IMR-90 (cell line): ENCODE data around the gene PLCB4. TPM values are rescaled to one million over a fixed set of nuclear protein-coding genes. Genes with fewer than 3 reads are reported as not detected.

ENCODE experiments used
- ATAC-seq: fragments of 200-7000 bp; cut with Tn5 transposase; 2 replicates; pipeline ENCODE4 v1.9.1; 2020; ENCODE audit warnings: low read depth, mild to moderate bottlenecking, moderate library complexity
- BruUV-seq: library from RNA; stranded (reverse); fragments of 400-500 nt; replicated peaks from 2 replicates; lab custom pipeline; 2021; lab: Mats Ljungman, UMichigan
- CTCF ChIA-PET: fragments of 300-600 bp; formaldehyde crosslinking; extraction: SDS; loops from one replicate; lab custom pipeline; 2021; ENCODE audit warnings: antibody characterized with exemption; lab: Yijun Ruan, JAX
- POLR2A ChIA-PET: fragments of 300-600 bp; sonication (Branson Sonifier 250); formaldehyde crosslinking; loops from one replicate; lab custom pipeline; 2022; ENCODE audit warnings: antibody characterized with exemption; ENCODE audit not compliant: unreplicated experiment; lab: Charles Lee
- DNase-seq: peaks from one replicate; pipeline ENCODE4 v3.0.0; 2013
- H2AFZ ChIP-seq: replicated peaks from 2 replicates; pipeline ENCODE3; 2013; ENCODE audit warnings: low read length, mild to moderate bottlenecking; ENCODE audit not compliant: poor library complexity
- H2AK5ac ChIP-seq: 2 replicates; pipeline ENCODE4 v1.6.1; 2013; ENCODE audit warnings: low read depth, low read length, inconsistent platforms
- H2AK9ac ChIP-seq: replicated peaks from 2 replicates; pipeline ENCODE3; 2013; ENCODE audit warnings: mild to moderate bottlenecking, low read depth, low read length, moderate library complexity; ENCODE audit not compliant: poor library complexity
- H2BK120ac ChIP-seq: 2 replicates; pipeline ENCODE4 v1.6.1; 2013; ENCODE audit warnings: low read depth, low read length, inconsistent platforms
- H2BK15ac ChIP-seq: 3 replicates; pipeline ENCODE4 v1.6.1; 2013; ENCODE audit warnings: low read depth, low read length, inconsistent platforms
- H2BK20ac ChIP-seq: 2 replicates; pipeline ENCODE4 v1.6.1; 2013; ENCODE audit warnings: low read depth, mild to moderate bottlenecking, inconsistent platforms, low read length, moderate library complexity
- H2BK5ac ChIP-seq: 2 replicates; pipeline ENCODE4 v1.6.1; 2013; ENCODE audit warnings: mild to moderate bottlenecking, low read depth, low read length, inconsistent platforms; ENCODE audit not compliant: poor library complexity, severe bottlenecking
- H3K14ac ChIP-seq: replicated peaks from 2 replicates; pipeline ENCODE4 v1.6.1; 2013; ENCODE audit warnings: low read depth, low read length, inconsistent platforms
- H3K18ac ChIP-seq: 2 replicates; pipeline ENCODE4 v1.6.1; 2013; ENCODE audit warnings: low read depth, low read length, control low read depth
- H3K23ac ChIP-seq: 2 replicates; pipeline ENCODE4 v1.6.1; 2013; ENCODE audit warnings: low read depth, low read length, inconsistent platforms
- H3K27ac ChIP-seq: 2 replicates; pipeline ENCODE4 v1.5.1; 2013; ENCODE audit warnings: mild to moderate bottlenecking, control low read depth, low read length; ENCODE audit not compliant: insufficient read depth
- H3K27me3 ChIP-seq: 2 replicates; pipeline ENCODE4 v1.6.1; 2013; ENCODE audit warnings: low read length; ENCODE audit not compliant: control insufficient read depth, insufficient read depth
- H3K36me3 ChIP-seq: 2 replicates; pipeline ENCODE4 v1.6.1; 2013; ENCODE audit warnings: low read length, mixed read lengths; ENCODE audit not compliant: control insufficient read depth, insufficient read depth
- H3K4ac ChIP-seq: 2 replicates; pipeline ENCODE4 v1.6.1; 2013; ENCODE audit warnings: low read depth, low read length, inconsistent platforms
- H3K4me1 ChIP-seq: 2 replicates; pipeline ENCODE4 v1.6.1; 2013; ENCODE audit warnings: low read length, mixed read lengths; ENCODE audit not compliant: control insufficient read depth, insufficient read depth
- H3K4me2 ChIP-seq: 2 replicates; pipeline ENCODE4 v1.6.1; 2013; ENCODE audit warnings: low read depth, mild to moderate bottlenecking, control low read depth, low read length, moderate library complexity
- H3K4me3 ChIP-seq: 2 replicates; pipeline ENCODE4 v1.5.1; 2013; ENCODE audit warnings: low read depth, mild to moderate bottlenecking, control low read depth, low read length, moderate library complexity; ENCODE audit not compliant: insufficient read depth
- H3K56ac ChIP-seq: 2 replicates; pipeline ENCODE4 v1.6.1; 2013; ENCODE audit warnings: low read length, inconsistent platforms; ENCODE audit not compliant: insufficient read depth; ENCODE audit errors: extremely low read depth
- H3K79me1 ChIP-seq, 2 experiments: 2 replicates each; pipeline ENCODE4 v1.6.1; 2013; ENCODE audit warnings: low read length in 2 of 2, inconsistent platforms in 1 of 2, low read depth in 1 of 2
- H3K9ac ChIP-seq: 2 replicates; pipeline ENCODE4 v1.6.1; 2013; ENCODE audit warnings: low read depth, low read length, control low read depth
- H3K9me1 ChIP-seq: 2 replicates; pipeline ENCODE4 v1.6.1; 2013; ENCODE audit warnings: low read length, inconsistent platforms; ENCODE audit not compliant: insufficient read depth
- H3K9me3 ChIP-seq: 2 replicates; pipeline ENCODE4 v1.6.1; 2013; ENCODE audit warnings: low read length; ENCODE audit not compliant: control insufficient read depth, insufficient read depth
- H4K20me1 ChIP-seq: 2 replicates; pipeline ENCODE4 v1.6.1; 2013; ENCODE audit warnings: low read length, inconsistent platforms; ENCODE audit not compliant: insufficient read depth
- H4K5ac ChIP-seq: 2 replicates; pipeline ENCODE4 v1.6.1; 2013; ENCODE audit warnings: mild to moderate bottlenecking, low read depth, low read length, control low read depth
- H4K8ac ChIP-seq, 2 experiments: 2 replicates each; pipeline ENCODE4 v1.6.1; 2013; ENCODE audit warnings: low read depth in 2 of 2, low read length in 2 of 2, control low read depth in 1 of 2, inconsistent platforms in 1 of 2
- H4K91ac ChIP-seq: 2 replicates; pipeline ENCODE4 v1.6.1; 2013; ENCODE audit warnings: low read depth, low read length, inconsistent platforms; ENCODE audit not compliant: insufficient read depth
- BHLHE40 ChIP-seq: fragments of 150-350 bp; IDR thresholded peaks from 2 replicates; pipeline ENCODE4 v1.6.1; 2016; ENCODE audit warnings: mild to moderate bottlenecking, low read depth, low read length
- CEBPB ChIP-seq: IDR thresholded peaks from 2 replicates; pipeline ENCODE4 v1.6.1; 2012; ENCODE audit warnings: low read depth, low read length, improper control_type of control experiment
- CHD1 ChIP-seq: IDR thresholded peaks from 2 replicates; pipeline ENCODE4 v1.6.1; 2012; ENCODE audit warnings: low read depth, low read length, improper control_type of control experiment
- CTCF ChIP-seq: conservative IDR thresholded peaks from 2 replicates; pipeline ENCODE4 v1.5.1; 2012; ENCODE audit warnings: mild to moderate bottlenecking, low read depth, low read length, improper control_type of control experiment
- ELK1 ChIP-seq: fragments of 150-350 bp; IDR thresholded peaks from 2 replicates; pipeline ENCODE4 v1.6.1; 2016; ENCODE audit warnings: low read depth, mild to moderate bottlenecking, low read length, moderate library complexity, borderline replicate concordance
- FOS ChIP-seq: fragments of 150-350 bp; IDR thresholded peaks from 2 replicates; pipeline ENCODE4 v1.6.1; 2016; ENCODE audit warnings: low read depth, low read length
- MAZ ChIP-seq: IDR thresholded peaks from 2 replicates; pipeline ENCODE4 v1.6.1; 2012; ENCODE audit warnings: low read depth, mild to moderate bottlenecking, low read length, improper control_type of control experiment, moderate library complexity, borderline replicate concordance
- MXI1 ChIP-seq: IDR thresholded peaks from 2 replicates; pipeline ENCODE4 v1.6.1; 2012; ENCODE audit warnings: low read depth, mild to moderate bottlenecking, low read length, moderate library complexity, borderline replicate concordance
- NFE2L2 ChIP-seq: fragments of 150-350 bp; IDR thresholded peaks from 2 replicates; pipeline ENCODE4 v1.6.1; 2016; ENCODE audit warnings: low read depth, mild to moderate bottlenecking, low read length
- POLR2A ChIP-seq: IDR thresholded peaks from 2 replicates; pipeline ENCODE4 v1.6.1; 2012; ENCODE audit warnings: mild to moderate bottlenecking, low read depth, low read length
- RAD21 ChIP-seq: IDR thresholded peaks from 2 replicates; pipeline ENCODE4 v1.6.1; 2012; ENCODE audit warnings: low read length, improper control_type of control experiment
- SMC3 ChIP-seq: fragments of 150-350 bp; IDR thresholded peaks from 2 replicates; pipeline ENCODE4 v1.6.1; 2016; ENCODE audit warnings: low read depth, mild to moderate bottlenecking, antibody characterized with exemption, low read length, moderate library complexity
- WGBS, 2 experiments: methylation state at CpG; one replicate each; pipeline versions ENCODE4 v1.1.5 to v1.1.7; 2013; ENCODE audit warnings: missing lambda C conversion rate in 2 of 2; ENCODE audit not compliant: insufficient read length in 1 of 2; ENCODE audit errors: extremely low coverage in 2 of 2; 5-methylcytosine and 5-hydroxymethylcytosine counted together
- dilution Hi-C: fragments of 300-500 bp; cut with HindIII; formaldehyde crosslinking; loops from one replicate; pipeline ENCODE4 v1.14.3; 2018; ENCODE audit warnings: low sequenced_read_pairs; ENCODE audit not compliant: unreplicated experiment
- in situ Hi-C: fragments of 300-500 bp; cut with MboI; formaldehyde crosslinking; loops from 3 replicates; pipeline ENCODE4 v1.14.3; 2019; ENCODE audit warnings: low sequenced_read_pairs, inconsistent platforms, mixed read lengths
- intact Hi-C: fragments of 100-400 bp; cut with micrococcal nuclease; formaldehyde crosslinking; loops from 2 replicates; pipeline ENCODE4 v1.10.0; 2022
- polyA plus RNA-seq, 3 experiments: library from polyadenylated mRNA; depleted of rRNA; stranded (reverse); fragments of >200 nt; gene quantifications; 2 replicates each; pipeline ENCODE4 v1.2.3, GENCODE V29; 2012; ENCODE audit warnings: low replicate concordance in 1 of 3
- total RNA-seq: library from RNA; depleted of rRNA; stranded (reverse); fragments of >200 nt; gene quantifications from 2 replicates; pipeline ENCODE4 v1.2.3, GENCODE V29; 2012

Gene PLCB4
- total and polyA plus RNA-seq, 2 of the 4 experiments (the other 2 are of a cell fraction): 12.5 to 24.0 TPM

- Histone ChIP-seq H3K36me3 (peaks cover 2% of the 10 kb centered on the region), H3K27ac (no peak overlapping the region), H3K9me1 (no peaks in the 10 kb centered on the region), H3K9ac (no peak overlapping the region), H2AK5ac (no peak overlapping the region), H2AK9ac (no peak overlapping the region), H3K79me1 (peaks cover 47 to 64% of the 10 kb centered on the region in 2 experiments), H2BK120ac (no peak overlapping the region), H3K27me3 (no peaks in the 10 kb centered on the region), H3K4me2 (no peak overlapping the region), H4K91ac (no peak overlapping the region), H4K5ac (no peak overlapping the region), H3K4ac (no peak overlapping the region), H2BK5ac (no peak overlapping the region), H3K23ac (no peak overlapping the region), H2BK20ac (no peak overlapping the region), H3K9me3 (peaks cover 11% of the 10 kb centered on the region), H3K4me3 (no peak overlapping the region), H3K14ac (no peak overlapping the region), H2BK15ac (no peak overlapping the region), H4K20me1 (peaks cover 6% of the 10 kb centered on the region; the same call in 1 of the 2 replicates), H4K8ac (no peak overlapping the region), H3K56ac (no peak overlapping the region), H2AFZ (no peak overlapping the region), H3K18ac (no peak overlapping the region), H3K4me1 (peaks cover 2% of the 10 kb centered on the region; the same call in 1 of the 2 replicates)
- BruUV-seq: no TSS peak
- no peak for TF ChIP-seq MXI1
- no peak for TF ChIP-seq BHLHE40
- no peak for TF ChIP-seq RAD21
- no peak for TF ChIP-seq CEBPB
- TF ChIP-seq POLR2A: no peak
- no peak for TF ChIP-seq CTCF
- TF ChIP-seq MAZ: no peak
- TF ChIP-seq NFE2L2: no peak
- no peak for TF ChIP-seq ELK1
- TF ChIP-seq SMC3: no peak
- no peak for TF ChIP-seq CHD1
- no peak for TF ChIP-seq FOS
- ChIA-PET CTCF (no interaction called here), POLR2A (no interaction called here)
- in situ Hi-C loops: no loop called here
- intact Hi-C loops: no loop called here
- DNase-seq (no peak), ATAC-seq (no peak)
- dilution Hi-C loops: no loop called here
- no CpG with 5 or more reads among the region's 2 CpGs for WGBS, 2 experiments
Observed at GRCh38 chr20:9134346-9134745, 65.5 kb downstream of the PLCB4 start.
